SK-N-SH treated with all-trans-retinoic acid at 6 μM for 48 hours (cell line): Measurements from ENCODE around the gene CTSC.
A peak's percentile ranks its signal among the peaks of the same experiment; 100 is the strongest.

Experiments
- ATAC-seq: fragments of 200-7000 bp; cut with Tn5 transposase; 3 replicates; pipeline ENCODE4 v1.9.1; 2020; ENCODE audit warnings: mild to moderate bottlenecking, moderate library complexity
- ARNTL ChIP-seq: fragments of 450-650 bp; formaldehyde crosslinking; IDR thresholded peaks from 2 replicates; pipeline ENCODE4 v1.5.0; 2020; ENCODE audit warnings: low read depth, mild to moderate bottlenecking, moderate library complexity, borderline replicate concordance
- CREB5 ChIP-seq: fragments of 250-450 bp; sonication (Bioruptor Pico); IDR thresholded peaks from 2 replicates; pipeline ENCODE4 v1.5.1; 2020; ENCODE audit warnings: low read depth, mild to moderate bottlenecking, moderate library complexity
- ESRRG ChIP-seq: fragments of 250-450 bp; sonication (Bioruptor Pico); IDR thresholded peaks from 2 replicates; pipeline ENCODE4 v1.6.1; 2021; ENCODE audit warnings: mild to moderate bottlenecking
- GLIS3 ChIP-seq: fragments of 250-450 bp; sonication (Bioruptor Pico); IDR thresholded peaks from 2 replicates; pipeline ENCODE4 v1.5.0; 2020; ENCODE audit warnings: mild to moderate bottlenecking, moderate library complexity
- OSR1 ChIP-seq: fragments of 250-450 bp; sonication (Bioruptor Pico); IDR thresholded peaks from 2 replicates; pipeline ENCODE4 v1.8.0; 2022; ENCODE audit warnings: moderate library complexity, mild to moderate bottlenecking, inconsistent platforms
- POU6F1 ChIP-seq: fragments of 250-450 bp; sonication (Bioruptor Pico); IDR thresholded peaks from 2 replicates; pipeline ENCODE4 v1.8.0; 2021; ENCODE audit warnings: low read depth, mild to moderate bottlenecking, moderate library complexity, borderline replicate concordance
- PPARA ChIP-seq: fragments of 250-450 bp; sonication (Bioruptor Pico); IDR thresholded peaks from 2 replicates; pipeline ENCODE4 v1.5.0; 2020; ENCODE audit warnings: mild to moderate bottlenecking, borderline replicate concordance
- RARB ChIP-seq: fragments of 250-450 bp; sonication (Bioruptor Pico); IDR thresholded peaks from 2 replicates; pipeline ENCODE4 v1.8.0; 2021; ENCODE audit warnings: mild to moderate bottlenecking, moderate library complexity
- SNAI2 ChIP-seq: fragments of 250-450 bp; sonication (Bioruptor Pico); IDR thresholded peaks from 2 replicates; pipeline ENCODE4 v1.5.0; 2020; ENCODE audit warnings: mild to moderate bottlenecking, moderate library complexity
- TCF4 ChIP-seq: fragments of 250-450 bp; sonication (Bioruptor Pico); IDR thresholded peaks from 2 replicates; pipeline ENCODE4 v1.8.0; 2021; ENCODE audit warnings: mild to moderate bottlenecking, moderate library complexity, borderline replicate concordance
- TOX ChIP-seq: fragments of 250-450 bp; sonication (Bioruptor Pico); IDR thresholded peaks from 2 replicates; pipeline ENCODE4 v1.8.0; 2021; ENCODE audit warnings: mild to moderate bottlenecking, moderate library complexity, borderline replicate concordance
- TSHZ2 ChIP-seq: fragments of 250-450 bp; sonication (Bioruptor Pico); IDR thresholded peaks from 2 replicates; pipeline ENCODE4 v1.5.0; 2020; ENCODE audit warnings: mild to moderate bottlenecking, moderate library complexity
- ZFP3 ChIP-seq: fragments of 250-450 bp; sonication (Bioruptor Pico); IDR thresholded peaks from 2 replicates; pipeline ENCODE4 v1.5.0; 2020; ENCODE audit warnings: mild to moderate bottlenecking, moderate library complexity
- ZFP30 ChIP-seq: fragments of 450-650 bp; formaldehyde crosslinking; IDR thresholded peaks from 2 replicates; pipeline ENCODE4 v1.5.0; 2022; ENCODE audit warnings: mild to moderate bottlenecking, moderate library complexity
- ZNF565 ChIP-seq: fragments of 450-650 bp; formaldehyde crosslinking; conservative IDR thresholded peaks from 2 replicates; pipeline ENCODE4 v1.5.0; 2020; ENCODE audit warnings: low read depth, mild to moderate bottlenecking, moderate library complexity
- ZNF8 ChIP-seq: fragments of 450-650 bp; formaldehyde crosslinking; IDR thresholded peaks from 2 replicates; pipeline ENCODE4 v1.5.0; 2020; ENCODE audit warnings: mild to moderate bottlenecking, moderate library complexity

CTSC gene

GRCh38 chr11:88367310-88367709, 29.8 kb upstream of the CTSC start:
- ATAC-seq: no peak
- no peak for TF ChIP-seq PPARA (CRISPR knock-in tag)

- peak; percentile 62 for ATAC-seq
- TF ChIP-seq OSR1 (CRISPR knock-in tag) (no peak), ARNTL (no peak)
Measured at GRCh38 chr11:88363648-88364065, 26.1 kb upstream of the CTSC start.

- TF ChIP-seq ZFP30 (CRISPR knock-in tag) (no peak), TCF4 (CRISPR knock-in tag) (no peak), TSHZ2 (CRISPR knock-in tag) (no peak), SNAI2 (CRISPR knock-in tag) (no peak), ZNF565 (CRISPR knock-in tag) (no peak), RARB (no peak), PPARA (CRISPR knock-in tag) (no peak), TOX (CRISPR knock-in tag) (no peak), CREB5 (CRISPR knock-in tag) (no peak), OSR1 (CRISPR knock-in tag) (no peak), POU6F1 (CRISPR knock-in tag) (no peak), ARNTL (no peak)
- TF ChIP-seq, all 23 proteins: peak for 0
- no peak for ATAC-seq
Measured at GRCh38 chr11:88363004-88363403, 25.5 kb upstream of the CTSC start.

- TF ChIP-seq ZFP3 (CRISPR knock-in tag) (no peak), OSR1 (CRISPR knock-in tag) (no peak), ZNF8 (CRISPR knock-in tag) (no peak), RARB (no peak), ESRRG (CRISPR knock-in tag) (no peak), PPARA (CRISPR knock-in tag) (no peak), GLIS3 (CRISPR knock-in tag) (no peak), TCF4 (CRISPR knock-in tag) (no peak), TOX (CRISPR knock-in tag) (no peak), ZFP30 (CRISPR knock-in tag) (no peak)
Measured at GRCh38 chr11:88360141-88360540, 22.6 kb upstream of the CTSC start.

GRCh38 chr11:88359541-88359940, 22.0 kb upstream of the CTSC start:
- TF ChIP-seq POU6F1 (CRISPR knock-in tag) (no peak), OSR1 (CRISPR knock-in tag) (no peak), GLIS3 (CRISPR knock-in tag) (no peak), ZNF8 (CRISPR knock-in tag) (no peak), CREB5 (CRISPR knock-in tag) (no peak), ZFP30 (CRISPR knock-in tag) (no peak), ZFP3 (CRISPR knock-in tag) (no peak)
- TF ChIP-seq, all 23 proteins: peak for 0
- ATAC-seq: no peak

More at GRCh38 chr11:88360141-88360540, 22.6 kb upstream of the CTSC start:
- ATAC-seq: no peak
